ENCODE results near the gene ZNF467. TPM values are rescaled to one million over a fixed set of nuclear protein-coding genes. Genes with fewer than 3 reads are reported as not detected.

Gene ZNF467
- total and polyA plus RNA-seq, 2 of the 8 experiments (the other 6 are each of a cell fraction or from before 2014, with no cell fraction given) = 0.50 to 0.51 TPM

DNA sequence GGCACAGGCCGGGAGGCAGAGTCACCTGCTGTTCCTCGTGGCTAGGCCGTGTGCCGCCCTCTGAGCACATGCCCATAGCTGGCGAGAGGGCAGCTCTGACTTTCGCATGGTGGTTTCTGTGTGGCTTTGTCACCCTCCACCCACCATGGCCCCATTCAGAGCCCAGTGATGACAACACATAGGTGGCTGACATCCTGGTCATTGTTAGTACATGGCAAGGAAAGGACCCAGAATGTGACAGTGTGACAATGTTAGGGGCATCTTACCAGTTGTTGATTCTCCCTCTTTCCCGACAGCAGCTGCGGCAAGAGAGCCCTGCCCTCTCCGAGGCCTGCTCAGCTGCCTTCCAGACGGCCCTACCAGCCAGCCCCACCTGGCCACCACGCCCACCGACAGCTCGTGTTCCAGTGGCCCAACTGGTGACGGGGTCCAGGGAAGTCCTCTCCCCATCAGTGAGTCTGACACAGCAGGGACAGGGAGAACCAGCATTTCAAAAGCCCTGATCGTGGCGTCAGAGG, 52.2 kb downstream of the ZNF467 start:
- Histone ChIP-seq H3K36me3 (ENCODE audit: control insufficient read depth in 2 of 4, insufficient read depth in 4 of 4, low read length in 3 of 4) (peaks cover 3 to 15% (median 9%) of the 10 kb centered on the region in 4 experiments; a peak in 6 of 8 replicates), H3K4me2 (ENCODE audit: insufficient read depth in 1 of 2, low read depth in 2 of 2, low read length in 2 of 2) (no peak overlapping the region), H3K79me2 (ENCODE audit: control insufficient read depth in 1 of 2, insufficient read depth in 2 of 2, low read length in 2 of 2) (peaks cover 0 to 5% of the 10 kb centered on the region in 2 experiments; a peak in 2 of 4 replicates), H2AK5ac (ENCODE audit: low read depth, low read length) (no peak overlapping the region), H2BK120ac (replicated peaks; ENCODE audit: low read depth, low read length) (no peak overlapping the region), H3K4me1 (replicated peaks in 1 of 4; ENCODE audit: control insufficient read depth in 3 of 4, insufficient read depth in 4 of 4, low read length in 3 of 4) (peaks cover 0 to under 1% (median 0%) of the 10 kb centered on the region in 4 experiments; a peak in 2 of 7 replicates), H3K27ac (ENCODE audit: low read depth, low read length) (no peak overlapping the region), H3K27me3 (replicated peaks in 1 of 4; ENCODE audit: control insufficient read depth in 3 of 4, extremely low read depth in 1 of 4, insufficient read depth in 3 of 4, low read length in 3 of 4) (no peaks in the 10 kb centered on the region), H3K18ac (ENCODE audit: extremely low read depth, low read length) (no peak overlapping the region), H4K8ac (ENCODE audit: extremely low read depth, insufficient read depth, low read length) (no peak overlapping the region), H3K23ac (ENCODE audit: insufficient read length) (no peak overlapping the region), H2BK5ac (ENCODE audit: low read depth, low read length) (no peak overlapping the region), H2BK15ac (ENCODE audit: low read length) (no peak overlapping the region), H2BK12ac (ENCODE audit: low read depth, low read length) (no peak overlapping the region), H3K9me3 (ENCODE audit: insufficient read depth in 2 of 2, low read depth in 1 of 2, low read length in 1 of 2) (no peaks in the 10 kb centered on the region), H4K91ac (replicated peaks; ENCODE audit: insufficient read length, low read length) (no peak overlapping the region), H3K9ac (replicated peaks in 1 of 4; ENCODE audit: extremely low read depth in 1 of 4, low read depth in 3 of 4, low read length in 3 of 4) (no peak overlapping the region), H3K4me3 (ENCODE audit: extremely low read depth in 1 of 4, insufficient read depth in 2 of 4, low read depth in 3 of 4, low read length in 4 of 4) (no peak overlapping the region), H3K14ac (ENCODE audit: insufficient read length) (no peak overlapping the region), H3K23me2 (ENCODE audit: low read depth, low read length) (no peaks in the 10 kb centered on the region), H2AFZ (ENCODE audit: low read length) (no peak overlapping the region), H2BK20ac (ENCODE audit: low read length) (no peak overlapping the region), H3K4ac (replicated peaks; ENCODE audit: insufficient read length, low read depth, low read length) (no peak overlapping the region), H3K79me1 (ENCODE audit: low read depth, low read length) (peaks cover 3% of the 10 kb centered on the region; the same call in 1 of the 2 replicates), H4K20me1 (replicated peaks in 1 of 2; ENCODE audit: control insufficient read depth in 1 of 2, insufficient read depth in 2 of 2, low read length in 2 of 2) (peaks cover 0 to 9% of the 10 kb centered on the region in 2 experiments), H3K56ac (replicated peaks; ENCODE audit: insufficient read length, low read depth, low read length) (no peak overlapping the region), H4K5ac (ENCODE audit: insufficient read length, low read depth, low read length) (no peak overlapping the region)
- ChIA-PET POLR2A (ENCODE audit: partially characterized antibody) (interaction anchor here (1.4 kb wide), 1 partner anchor 12 kb away, joined by 6 read pairs; no protein-coding TSS in a partner anchor), CTCF (ENCODE audit: partially characterized antibody) (interaction anchor here (0.8 to 2.1 kb wide), 5 partner anchors 11 to 102 kb away, joined by 3 to 10 read pairs (median 3); no protein-coding TSS in a partner anchor)
- WGBS, 2 experiments (ENCODE audit: extremely low coverage in 1 of 2, insufficient coverage in 1 of 2, insufficient read length in 1 of 2, insufficient replicate concordance in 2 of 2, low coverage in 1 of 2, low lambda C conversion rate in 2 of 2, missing lambda C conversion rate in 1 of 2) = 93% methylated on average over 16 of the region's 16 CpGs; no CpG with 5 or more reads in 1 of the 2 experiments
- no peak for FAIRE-seq
- DNase-seq (ENCODE audit: low read depth in 1 of 2, low spot score in 2 of 2) = no peak
- TF ChIP-seq JUND (IDR thresholded peaks at IDR 0.05; ENCODE audit: low read length) = no peak
- TF ChIP-seq CHD1 (IDR thresholded peaks at IDR 0.05; ENCODE audit: low read depth, low read length) = no peak
- no peak for TF ChIP-seq GTF2F1 (IDR thresholded peaks at IDR 0.05; ENCODE audit: borderline replicate concordance, low read depth, low read length)

All from H1 (cell line).